HEK293 (cell line): Measurements from ENCODE around the gene LIMCH1.

Source experiments
- CTCF ChIA-PET: fragments of 350-600 bp; formaldehyde crosslinking; extraction: SDS; loops from one replicate; lab custom pipeline; 2021; ENCODE audit warnings: antibody characterized with exemption; lab: Yijun Ruan, JAX
- POLR2A ChIA-PET: fragments of 300-600 bp; formaldehyde crosslinking; extraction: SDS; loops from one replicate; lab custom pipeline; 2020; ENCODE audit warnings: antibody characterized with exemption, inconsistent platforms; lab: Yijun Ruan, JAX
- H3K27ac ChIP-seq: fragments of 200-500 bp; sonication (Bioruptor generic); 2 replicates; pipeline ENCODE4 v1.5.1; 2014; ENCODE audit warnings: low read depth, low read length, control low read depth, inconsistent platforms; ENCODE audit errors: extremely low read depth
- H3K36me3 ChIP-seq, 2 experiments: fragments of 200-500 bp in 1 of 2; sonication (Bioruptor generic) in 1 of 2; 1 replicate in 1 of 2; 2 replicates in 1 of 2; pipeline ENCODE4 v1.5.1; 2014 to 2017; ENCODE audit warnings: inconsistent platforms in 2 of 2, low read length in 2 of 2; ENCODE audit not compliant: control insufficient read depth in 2 of 2, insufficient read depth in 1 of 2
- H3K4me1 ChIP-seq: fragments of 200-500 bp; sonication (Bioruptor generic); 2 replicates; pipeline ENCODE4 v1.5.1; 2014; ENCODE audit warnings: mild to moderate bottlenecking, low read length, inconsistent platforms; ENCODE audit not compliant: control insufficient read depth, insufficient read depth
- H3K4me3 ChIP-seq: 2 replicates; pipeline ENCODE4 v1.5.1; 2011; ENCODE audit warnings: low read depth, mild to moderate bottlenecking, control low read depth, low read length, moderate library complexity
- H3K9me3 ChIP-seq: fragments of 200-500 bp; sonication (Bioruptor generic); 2 replicates; pipeline ENCODE4 v1.5.1; 2014; ENCODE audit warnings: low read depth, low read length, inconsistent platforms; ENCODE audit not compliant: control insufficient read depth, insufficient read depth
- GLIS1 ChIP-seq: fragments of 450-650 bp; formaldehyde crosslinking; IDR thresholded peaks from 2 replicates; pipeline ENCODE4 v1.5.1; 2016; ENCODE audit warnings: missing biosample characterization, missing genetic modification characterization
- KLF9 ChIP-seq: fragments of 450-650 bp; formaldehyde crosslinking; IDR thresholded peaks from 2 replicates; pipeline ENCODE4 v1.5.1; 2016; ENCODE audit warnings: missing biosample characterization, missing genetic modification characterization, low read depth
- OSR2 ChIP-seq: fragments of 450-650 bp; formaldehyde crosslinking; IDR thresholded peaks from 2 replicates; pipeline ENCODE4 v1.5.1; 2016; ENCODE audit warnings: missing biosample characterization, missing genetic modification characterization
- WT1 ChIP-seq: fragments of 450-650 bp; formaldehyde crosslinking; IDR thresholded peaks from 2 replicates; pipeline ENCODE4 v1.5.1; 2016; ENCODE audit warnings: missing biosample characterization, missing genetic modification characterization
- ZNF146 ChIP-seq: fragments of 450-650 bp; formaldehyde crosslinking; IDR thresholded peaks from 2 replicates; pipeline ENCODE4 v1.5.1; 2016; ENCODE audit warnings: missing biosample characterization, missing genetic modification characterization
- ZNF174 ChIP-seq: fragments of 450-650 bp; formaldehyde crosslinking; IDR thresholded peaks from 2 replicates; pipeline ENCODE4 v1.5.0; 2017; ENCODE audit warnings: missing biosample characterization, mild to moderate bottlenecking, missing genetic modification characterization
- ZNF184 ChIP-seq: fragments of 450-650 bp; IDR thresholded peaks from 2 replicates; pipeline ENCODE4 v1.5.1; 2018; ENCODE audit warnings: missing biosample characterization, mild to moderate bottlenecking, missing genetic modification characterization
- ZNF24 ChIP-seq: fragments of 450-650 bp; formaldehyde crosslinking; IDR thresholded peaks from 2 replicates; pipeline ENCODE4 v1.5.1; 2016; ENCODE audit warnings: missing biosample characterization, missing genetic modification characterization
- ZNF366 ChIP-seq: fragments of 450-650 bp; formaldehyde crosslinking; conservative IDR thresholded peaks from 2 replicates; pipeline ENCODE4 v1.5.1; 2016; ENCODE audit warnings: missing biosample characterization, missing genetic modification characterization
- ZNF624 ChIP-seq: fragments of 450-650 bp; formaldehyde crosslinking; IDR thresholded peaks from 2 replicates; pipeline ENCODE4 v1.5.1; 2017; ENCODE audit warnings: missing biosample characterization, missing genetic modification characterization
- ZNF639 ChIP-seq: fragments of 450-650 bp; formaldehyde crosslinking; IDR thresholded peaks from 2 replicates; pipeline ENCODE4 v1.5.1; 2016; ENCODE audit warnings: missing biosample characterization, missing genetic modification characterization
- ZNF747 ChIP-seq: fragments of 450-650 bp; formaldehyde crosslinking; IDR thresholded peaks from 2 replicates; pipeline ENCODE4 v1.5.1; 2016; ENCODE audit warnings: missing biosample characterization, missing genetic modification characterization
- ZXDB ChIP-seq: fragments of 450-650 bp; formaldehyde crosslinking; IDR thresholded peaks from 2 replicates; pipeline ENCODE4 v1.5.1; 2016; ENCODE audit warnings: missing biosample characterization, missing genetic modification characterization
- TF ChIP-seq, protein P1 (sequence below): fragments of 450-650 bp; formaldehyde crosslinking; IDR thresholded peaks from 2 replicates; pipeline ENCODE4 v1.5.1; 2016; ENCODE audit warnings: missing biosample characterization, missing genetic modification characterization
- TF ChIP-seq, protein P2 (sequence below): fragments of 450-650 bp; formaldehyde crosslinking; IDR thresholded peaks from 2 replicates; pipeline ENCODE4 v1.5.1; 2017; ENCODE audit warnings: missing biosample characterization, missing genetic modification characterization
- TF ChIP-seq, protein P3 (sequence below): fragments of 450-650 bp; formaldehyde crosslinking; IDR thresholded peaks from 2 replicates; pipeline ENCODE4 v1.5.1; 2016; ENCODE audit warnings: missing biosample characterization, missing genetic modification characterization

LIMCH1 gene

DNA sequence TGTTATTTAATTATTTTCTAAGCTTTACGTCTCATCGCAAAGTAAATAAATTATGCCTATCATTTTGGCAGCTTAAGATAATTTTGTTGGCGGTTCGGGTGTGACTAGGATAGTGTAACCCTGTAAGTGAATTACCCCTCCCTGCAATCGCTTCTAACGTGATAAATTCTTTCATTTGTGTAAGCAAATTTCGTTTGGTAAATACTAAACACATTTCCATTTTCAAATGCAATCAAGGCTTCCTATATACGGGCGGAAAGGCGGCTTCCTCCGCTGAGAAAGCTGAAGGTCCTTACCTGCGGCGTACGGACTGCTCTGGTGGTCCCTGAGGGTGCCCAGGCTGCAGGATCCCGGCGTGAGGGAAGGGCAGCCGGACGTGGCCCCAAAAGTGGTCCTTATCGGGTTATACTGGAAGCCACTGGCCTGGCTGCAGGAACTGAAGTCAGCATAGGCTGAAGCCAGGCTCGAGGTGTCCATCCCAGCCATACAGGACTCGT, 210.2 kb downstream of the LIMCH1 start:
- Histone ChIP-seq H3K4me1 (no peaks in the 10 kb centered on the region), H3K4me3 (no peak overlapping the region), H3K36me3 (no peaks in the 10 kb centered on the region), H3K9me3 (no peaks in the 10 kb centered on the region), H3K27ac (no peak overlapping the region)
- ChIA-PET CTCF (interaction anchor here (1.1 kb wide), 1 partner anchor 10 kb away, joined by 3 read pairs; no protein-coding TSS in a partner anchor), POLR2A (no interaction called here)
- TF ChIP-seq, protein P1, sequence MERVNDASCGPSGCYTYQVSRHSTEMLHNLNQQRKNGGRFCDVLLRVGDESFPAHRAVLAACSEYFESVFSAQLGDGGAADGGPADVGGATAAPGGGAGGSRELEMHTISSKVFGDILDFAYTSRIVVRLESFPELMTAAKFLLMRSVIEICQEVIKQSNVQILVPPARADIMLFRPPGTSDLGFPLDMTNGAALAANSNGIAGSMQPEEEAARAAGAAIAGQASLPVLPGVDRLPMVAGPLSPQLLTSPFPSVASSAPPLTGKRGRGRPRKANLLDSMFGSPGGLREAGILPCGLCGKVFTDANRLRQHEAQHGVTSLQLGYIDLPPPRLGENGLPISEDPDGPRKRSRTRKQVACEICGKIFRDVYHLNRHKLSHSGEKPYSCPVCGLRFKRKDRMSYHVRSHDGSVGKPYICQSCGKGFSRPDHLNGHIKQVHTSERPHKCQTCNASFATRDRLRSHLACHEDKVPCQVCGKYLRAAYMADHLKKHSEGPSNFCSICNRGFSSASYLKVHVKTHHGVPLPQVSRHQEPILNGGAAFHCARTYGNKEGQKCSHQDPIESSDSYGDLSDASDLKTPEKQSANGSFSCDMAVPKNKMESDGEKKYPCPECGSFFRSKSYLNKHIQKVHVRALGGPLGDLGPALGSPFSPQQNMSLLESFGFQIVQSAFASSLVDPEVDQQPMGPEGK (tag by site-specific recombination), result no peak

GRCh38 chr4:41748571-41749475, 210.9 kb downstream of the LIMCH1 start, which contains the start of gene PHOX2B:
TSS of gene PHOX2B (minus strand) at chr4:41748725. CDS start at chr4:41748610, 115 bp downstream.
- ChIA-PET CTCF (no interaction called here), POLR2A (no interaction called here)
- Histone ChIP-seq H3K36me3 (no peaks in the 10 kb centered on the region), H3K9me3 (no peaks in the 10 kb centered on the region), H3K4me1 (no peaks in the 10 kb centered on the region), H3K4me3 (no peak within 1 kb of the TSS), H3K27ac (no peak within 1 kb of the TSS)
- no peak for TF ChIP-seq OSR2 (tag by site-specific recombination)
- TF ChIP-seq WT1, result peak; percentile 98
- TF ChIP-seq, protein P2, sequence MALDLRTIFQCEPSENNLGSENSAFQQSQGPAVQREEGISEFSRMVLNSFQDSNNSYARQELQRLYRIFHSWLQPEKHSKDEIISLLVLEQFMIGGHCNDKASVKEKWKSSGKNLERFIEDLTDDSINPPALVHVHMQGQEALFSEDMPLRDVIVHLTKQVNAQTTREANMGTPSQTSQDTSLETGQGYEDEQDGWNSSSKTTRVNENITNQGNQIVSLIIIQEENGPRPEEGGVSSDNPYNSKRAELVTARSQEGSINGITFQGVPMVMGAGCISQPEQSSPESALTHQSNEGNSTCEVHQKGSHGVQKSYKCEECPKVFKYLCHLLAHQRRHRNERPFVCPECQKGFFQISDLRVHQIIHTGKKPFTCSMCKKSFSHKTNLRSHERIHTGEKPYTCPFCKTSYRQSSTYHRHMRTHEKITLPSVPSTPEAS (tag by site-specific recombination), result no peak
- TF ChIP-seq ZNF747 (tag by site-specific recombination), result no peak
- peak; percentile 44 for TF ChIP-seq GLIS1 (tag by site-specific recombination)

DNA sequence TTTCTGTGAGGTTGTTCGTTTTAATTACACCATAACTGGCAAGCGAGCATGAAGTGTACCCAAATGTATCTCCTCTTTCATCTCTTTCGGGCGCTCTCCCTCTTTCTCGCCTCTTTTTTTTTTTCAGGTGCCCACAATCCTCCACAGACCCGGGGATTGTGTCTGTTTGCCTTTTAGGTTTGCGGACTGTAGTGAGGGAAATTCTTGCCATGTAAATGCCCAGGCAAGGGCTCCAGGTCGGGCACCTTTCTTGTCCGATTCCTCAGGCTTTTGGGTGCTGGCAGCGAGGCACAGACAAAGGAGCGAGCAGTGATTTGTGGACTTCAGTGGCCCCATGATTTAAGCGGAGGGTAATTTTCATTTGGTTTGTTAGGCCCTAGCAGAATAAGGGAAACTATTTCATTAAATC, 211.7 kb downstream of the LIMCH1 start:
- Histone ChIP-seq H3K36me3 (no peaks in the 10 kb centered on the region), H3K4me1 (no peaks in the 10 kb centered on the region), H3K4me3 (no peak overlapping the region), H3K9me3 (no peaks in the 10 kb centered on the region), H3K27ac (no peak overlapping the region)
- ChIA-PET CTCF (no interaction called here), POLR2A (no interaction called here)
- no peak for TF ChIP-seq ZNF624 (tag by site-specific recombination)
- TF ChIP-seq ZNF639 (tag by site-specific recombination), result no peak
- no peak for TF ChIP-seq ZNF366
- no peak for TF ChIP-seq ZXDB
- TF ChIP-seq KLF9 (tag by site-specific recombination), result no peak
- TF ChIP-seq ZNF184 (tag by site-specific recombination), result no peak
- TF ChIP-seq ZNF24 (tag by site-specific recombination), result no peak
- TF ChIP-seq ZNF146, result no peak
- TF ChIP-seq ZNF174 (tag by site-specific recombination), result no peak
- TF ChIP-seq, protein P3, sequence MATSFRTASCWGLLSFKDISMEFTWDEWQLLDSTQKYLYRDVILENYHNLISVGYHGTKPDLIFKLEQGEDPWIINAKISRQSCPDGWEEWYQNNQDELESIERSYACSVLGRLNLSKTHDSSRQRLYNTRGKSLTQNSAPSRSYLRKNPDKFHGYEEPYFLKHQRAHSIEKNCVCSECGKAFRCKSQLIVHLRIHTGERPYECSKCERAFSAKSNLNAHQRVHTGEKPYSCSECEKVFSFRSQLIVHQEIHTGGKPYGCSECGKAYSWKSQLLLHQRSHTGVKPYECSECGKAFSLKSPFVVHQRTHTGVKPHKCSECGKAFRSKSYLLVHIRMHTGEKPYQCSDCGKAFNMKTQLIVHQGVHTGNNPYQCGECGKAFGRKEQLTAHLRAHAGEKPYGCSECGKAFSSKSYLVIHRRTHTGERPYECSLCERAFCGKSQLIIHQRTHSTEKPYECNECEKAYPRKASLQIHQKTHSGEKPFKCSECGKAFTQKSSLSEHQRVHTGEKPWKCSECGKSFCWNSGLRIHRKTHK (tag by site-specific recombination), result no peak
